Muscle of arm (tissue), 12 donors: ENCODE measurements around the gene SSMEM1. TPM values are rescaled to one million over a fixed set of nuclear protein-coding genes. Genes with fewer than 3 reads are reported as not detected.
"Not testable (repeated sequence)": the region's sequence is repeated elsewhere in the genome, so short reads cannot be mapped to it uniquely, and the experiment has no call there.

Experiments
- DNase-seq: peaks from one replicate; pipeline ENCODE4 v3.0.0-alpha.2; 2013
- polyA plus RNA-seq, 12 donors: library from polyadenylated mRNA; unstranded; fragments of 120-200 nt; gene quantifications; one replicate each; pipeline ENCODE4 v1.2.1, GENCODE V29; 2013; ENCODE audit not compliant: insufficient read length in 12 of 12

Gene SSMEM1
- polyA plus RNA-seq, 12 donors: not detected

DNA sequence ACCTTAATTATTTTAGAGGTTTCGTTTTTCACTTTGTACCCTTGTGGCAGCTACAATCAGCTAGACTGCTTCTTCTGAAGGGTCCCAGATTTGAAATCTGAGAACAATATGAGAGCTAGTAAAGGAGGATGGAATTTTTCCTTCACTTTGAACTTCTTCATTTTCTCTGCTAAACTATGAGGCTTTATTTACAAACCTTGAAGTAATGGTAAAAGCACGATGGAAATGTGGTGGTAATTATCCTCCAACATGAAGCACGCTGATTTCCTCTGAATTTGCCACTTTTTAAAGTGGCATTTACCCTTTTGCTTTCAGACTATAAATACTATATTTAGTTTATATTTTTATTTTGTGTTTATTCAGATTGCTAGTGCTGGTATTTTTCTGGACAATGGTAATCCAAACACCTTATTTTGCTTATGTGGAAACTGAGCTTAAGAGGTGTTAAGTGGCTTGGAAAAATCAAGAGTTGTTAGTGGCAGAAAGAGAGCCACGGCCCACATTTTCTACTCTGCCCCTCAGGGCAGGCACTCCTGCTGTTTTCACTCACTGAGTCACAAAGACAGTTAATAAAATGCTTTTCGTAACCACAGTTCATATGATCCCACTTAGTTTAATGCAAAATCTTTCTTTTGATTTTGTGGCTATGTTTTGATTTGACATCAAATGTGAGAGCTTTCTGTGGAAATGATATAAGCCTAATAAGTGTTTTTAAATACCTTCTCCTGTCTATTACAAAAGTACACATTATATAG lies 2.7 kb downstream of the SSMEM1 start:
- DNase-seq: no peak

GRCh38 chr7:130213828-130214227 lies 6.2 kb downstream of the SSMEM1 start:
- no peak for DNase-seq

- DNase-seq: no peak
These were observed 8.4 kb downstream of the SSMEM1 start for GRCh38 chr7:130216025-130216424.

GRCh38 chr7:130216750-130217149 lies 9.1 kb downstream of the SSMEM1 start:
- no peak for DNase-seq

DNA sequence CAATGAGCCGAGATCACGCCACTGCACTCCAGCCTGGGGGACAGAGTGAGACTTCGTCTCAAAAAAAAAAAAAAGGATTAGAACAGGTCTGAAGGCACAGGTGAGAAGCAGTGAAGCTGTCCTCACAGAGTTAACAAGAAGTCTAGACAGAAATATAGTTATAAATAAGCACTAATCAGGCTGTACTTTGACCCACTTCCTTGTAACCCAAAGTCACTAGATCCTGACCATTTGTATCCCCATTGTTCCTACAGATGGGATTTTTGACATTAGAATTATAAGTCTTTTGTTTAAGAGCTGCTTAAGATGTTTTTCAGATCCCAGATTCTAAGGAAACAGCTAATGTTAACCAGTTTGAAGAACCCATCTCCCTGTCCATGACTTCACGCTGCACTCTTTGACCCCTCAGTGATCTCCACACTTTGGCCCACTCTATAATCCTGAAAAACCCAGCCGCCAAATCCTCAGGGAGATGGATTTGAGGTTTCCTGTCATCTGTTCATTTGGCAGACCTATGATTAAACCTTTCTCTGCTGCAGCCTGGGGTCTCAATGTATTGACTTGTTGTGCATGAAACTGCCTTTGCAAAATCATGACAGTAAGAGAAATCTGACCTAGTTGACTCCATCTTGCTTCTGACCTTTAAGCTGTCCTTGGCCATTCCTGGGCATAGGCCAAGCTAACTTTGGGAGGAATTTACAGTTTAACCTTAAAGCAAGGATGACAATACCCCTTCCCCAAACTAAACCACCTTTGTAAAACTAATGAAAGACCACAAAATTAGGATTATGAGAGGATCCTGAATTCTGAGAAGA lies 11.4 kb downstream of the SSMEM1 start:
- DNase-seq: no peak

DNA sequence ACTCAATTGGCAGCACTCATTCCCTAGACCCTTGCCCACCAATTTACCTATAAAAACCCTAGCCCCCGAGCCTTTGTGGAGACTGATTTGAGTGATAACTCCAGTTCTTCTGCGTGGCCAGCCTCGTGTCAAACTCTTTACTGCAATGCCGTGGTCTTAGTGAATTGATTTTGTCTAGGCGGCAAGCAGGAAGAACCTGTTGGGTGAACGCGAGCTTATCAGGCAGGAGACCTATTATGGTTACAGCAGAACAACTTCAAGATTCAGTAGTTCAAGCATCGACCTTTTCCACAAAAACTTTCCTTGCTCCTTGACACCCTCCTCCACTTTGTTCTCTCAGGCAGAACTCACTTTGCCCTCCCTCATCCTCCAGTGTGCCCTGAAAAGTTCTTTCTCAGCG lies 12.2 kb downstream of the SSMEM1 start:
- DNase-seq: no peak

- no peak for DNase-seq
These were observed 14.1 kb downstream of the SSMEM1 start for GRCh38 chr7:130221746-130222145.

DNA sequence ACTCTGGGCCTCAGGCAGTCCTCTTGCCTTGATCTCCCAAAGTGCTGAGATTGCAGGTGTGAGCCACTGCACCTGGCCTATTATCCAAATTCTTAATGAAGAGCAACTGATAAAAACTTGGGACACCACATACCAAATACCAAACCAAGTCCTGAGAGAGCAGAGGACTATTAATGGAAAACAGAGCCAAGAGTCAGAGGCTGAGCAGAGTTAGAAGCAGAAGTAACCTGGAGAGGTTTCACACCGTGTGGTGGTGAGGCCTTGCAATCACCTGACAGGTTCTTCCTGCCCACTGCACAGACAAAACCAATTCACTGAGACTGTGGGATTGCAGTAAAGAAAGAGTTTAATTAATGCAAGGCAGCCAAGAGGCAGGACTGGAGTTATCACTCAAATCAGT lies 16.0 kb downstream of the SSMEM1 start:
- DNase-seq: no peak

DNA sequence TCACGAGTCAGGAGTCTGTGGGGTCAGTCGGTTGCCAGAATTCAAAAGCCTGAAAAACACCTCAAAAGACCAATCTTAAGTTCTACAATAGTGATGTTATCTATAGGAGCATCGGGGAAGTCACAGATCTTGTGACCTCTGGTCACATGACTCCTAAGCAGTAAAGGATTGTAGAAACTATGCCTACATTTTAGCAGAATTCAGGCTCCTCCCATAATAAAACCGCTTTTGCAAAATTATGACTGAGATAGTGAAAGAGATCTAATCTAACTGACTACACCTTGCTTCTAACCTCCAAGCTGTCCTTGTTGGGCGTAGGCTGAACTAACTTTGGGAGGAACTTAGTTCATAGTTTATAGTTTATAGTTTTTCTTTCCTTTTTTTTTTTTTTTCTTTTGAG lies 16.6 kb downstream of the SSMEM1 start:
- no peak for DNase-seq

DNA sequence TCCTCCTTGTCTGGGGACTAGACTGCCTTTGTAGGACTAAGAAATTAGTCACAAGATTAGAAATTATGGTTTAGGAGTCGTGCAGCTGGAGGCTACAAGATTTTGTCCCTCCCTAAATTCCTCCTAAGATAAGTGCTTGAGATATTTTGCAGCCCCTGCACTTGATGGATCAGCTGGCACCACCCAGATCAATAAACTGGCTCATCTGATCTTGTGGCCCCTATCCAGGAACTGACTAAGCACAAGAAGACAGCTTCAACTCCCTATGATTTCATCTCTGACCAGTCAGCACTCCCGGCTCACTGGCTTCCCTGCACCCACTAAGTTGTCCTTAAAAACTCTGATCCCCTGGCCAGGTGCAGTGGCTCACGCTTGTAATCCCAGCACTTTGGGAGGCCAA lies 17.3 kb downstream of the SSMEM1 start:
- DNase-seq: not testable (repeated sequence)

- DNase-seq: no peak
These were observed 18.7 kb downstream of the SSMEM1 start for GRCh38 chr7:130226333-130226732.

- DNase-seq: no peak
These were observed 20.4 kb downstream of the SSMEM1 start for GRCh38 chr7:130227883-130228575.

- DNase-seq: no peak
These were observed 21.3 kb downstream of the SSMEM1 start for GRCh38 chr7:130228840-130229502.

GRCh38 chr7:130229981-130230380 lies 22.3 kb downstream of the SSMEM1 start:
- not testable (repeated sequence) for DNase-seq

GRCh38 chr7:130231792-130232191 lies 24.1 kb downstream of the SSMEM1 start:
- no peak for DNase-seq

GRCh38 chr7:130232209-130232608 lies 24.5 kb downstream of the SSMEM1 start:
- no peak for DNase-seq

DNA sequence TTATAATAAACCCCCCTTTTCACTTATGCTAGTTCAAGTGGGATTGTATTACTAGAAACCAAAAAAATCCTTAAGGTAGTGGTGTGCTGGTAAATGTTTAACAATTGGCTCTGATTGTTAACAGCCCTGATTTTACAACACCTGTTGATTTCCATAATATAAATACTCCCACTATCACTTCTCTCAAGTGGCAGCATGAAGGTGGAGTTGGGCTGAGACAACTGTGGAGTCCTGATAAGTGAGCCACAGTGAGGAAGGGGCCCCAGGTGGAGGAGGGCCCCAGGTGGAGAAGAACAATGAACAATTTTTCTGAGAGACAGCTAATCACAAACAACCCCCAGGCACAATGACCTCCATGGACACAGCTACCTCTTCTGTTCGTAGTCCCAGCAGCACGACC lies 26.4 kb downstream of the SSMEM1 start:
- DNase-seq: no peak

GRCh38 chr7:130236361-130236760 lies 28.7 kb downstream of the SSMEM1 start:
- not testable (repeated sequence) for DNase-seq

DNA sequence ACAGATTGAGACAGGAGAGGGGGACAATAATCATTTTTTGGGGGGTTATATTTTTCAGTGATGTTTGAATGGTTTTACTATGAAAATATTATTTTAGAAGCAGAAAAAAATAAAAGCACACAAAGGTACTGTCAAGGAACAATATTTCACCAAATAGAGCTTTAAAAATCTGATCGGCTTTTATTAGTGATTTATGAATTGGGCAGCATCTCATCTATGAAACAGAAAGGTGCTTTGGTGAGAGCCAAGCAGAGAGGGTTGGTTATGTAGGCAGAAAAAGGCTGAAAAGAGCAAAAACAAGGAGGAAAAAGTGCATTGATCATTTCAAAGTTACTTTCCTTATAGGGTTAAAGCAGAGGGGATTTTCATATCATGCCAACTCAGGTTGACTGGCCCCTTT lies 32.6 kb downstream of the SSMEM1 start:
- no peak for DNase-seq

DNA sequence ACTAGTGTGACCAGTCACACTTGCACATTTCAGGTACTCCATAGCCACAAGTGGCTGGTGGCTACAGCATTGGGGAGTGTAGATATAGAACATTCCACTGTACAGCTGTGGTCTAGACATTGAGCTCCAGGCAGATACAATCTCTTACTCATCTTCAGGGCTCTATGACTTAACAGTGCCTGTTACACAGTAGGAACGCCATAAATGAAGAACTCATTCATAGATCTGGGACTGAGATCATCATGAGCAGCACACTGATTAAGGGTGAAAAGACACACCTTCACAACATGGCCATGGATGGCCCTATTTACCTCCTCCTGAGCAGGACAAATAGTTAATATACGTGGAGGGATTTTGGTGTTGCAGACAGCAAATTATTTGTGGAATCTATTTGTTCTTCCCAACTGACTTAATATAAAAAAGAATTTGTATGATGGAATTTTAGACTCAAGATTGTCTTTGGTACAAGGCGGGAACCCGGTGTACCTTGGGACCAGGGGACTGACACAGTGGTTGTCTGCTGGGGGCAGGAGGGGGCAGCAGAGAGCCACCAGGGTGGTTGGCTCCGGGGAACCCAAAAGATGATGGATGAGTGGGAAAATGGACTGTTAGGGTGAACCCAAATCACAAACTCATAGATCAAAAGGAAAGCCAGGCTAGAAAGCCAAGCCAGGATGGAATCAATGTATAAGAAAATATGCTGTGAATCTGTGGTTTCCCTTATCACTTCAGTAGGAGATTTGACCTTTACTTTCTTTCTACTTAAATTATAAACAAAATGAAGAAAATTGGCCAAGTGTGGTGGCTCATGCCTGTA lies 34.7 kb downstream of the SSMEM1 start:
- no peak for DNase-seq

DNA sequence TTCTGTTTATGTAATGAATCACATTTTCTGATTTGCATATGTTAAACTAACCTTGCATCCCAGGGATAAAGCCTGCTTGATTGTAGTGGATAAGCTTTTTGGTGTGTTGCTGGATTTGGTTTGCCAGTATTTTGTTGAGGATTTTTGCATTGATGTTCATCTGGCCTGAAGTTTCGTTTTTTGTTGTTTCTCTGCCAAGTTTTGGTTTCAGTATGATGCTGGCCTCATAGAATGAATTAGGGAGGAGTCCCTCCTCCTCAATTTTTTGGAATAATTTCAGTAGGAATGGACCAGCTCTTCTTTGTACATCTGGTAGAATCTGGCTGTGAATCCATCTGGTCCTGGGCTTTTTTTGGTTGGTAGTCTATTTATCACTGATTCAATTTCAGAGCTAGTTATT lies 35.8 kb downstream of the SSMEM1 start:
- DNase-seq: peak; percentile 57
